AG20443 (cell line): ENCODE results near the gene TBC1D32.
A peak's percentile ranks its signal among the peaks of the same experiment; 100 is the strongest.
"Not testable (repeated sequence)": the region's sequence is repeated elsewhere in the genome, so short reads cannot be mapped to it uniquely, and the experiment has no call there.

Experiments used
- DNase-seq: peaks from one replicate; pipeline ENCODE4 v3.0.0; 2012; ENCODE audit warnings: low spot score, mixed read lengths

TBC1D32 gene

GRCh38 chr6:121319603-121320002, 14.7 kb downstream of the TBC1D32 start:
- DNase-seq, result no peak

- DNase-seq, result peak; percentile 23
Measured at GRCh38 chr6:121319112-121319553, 15.1 kb downstream of the TBC1D32 start.

DNA sequence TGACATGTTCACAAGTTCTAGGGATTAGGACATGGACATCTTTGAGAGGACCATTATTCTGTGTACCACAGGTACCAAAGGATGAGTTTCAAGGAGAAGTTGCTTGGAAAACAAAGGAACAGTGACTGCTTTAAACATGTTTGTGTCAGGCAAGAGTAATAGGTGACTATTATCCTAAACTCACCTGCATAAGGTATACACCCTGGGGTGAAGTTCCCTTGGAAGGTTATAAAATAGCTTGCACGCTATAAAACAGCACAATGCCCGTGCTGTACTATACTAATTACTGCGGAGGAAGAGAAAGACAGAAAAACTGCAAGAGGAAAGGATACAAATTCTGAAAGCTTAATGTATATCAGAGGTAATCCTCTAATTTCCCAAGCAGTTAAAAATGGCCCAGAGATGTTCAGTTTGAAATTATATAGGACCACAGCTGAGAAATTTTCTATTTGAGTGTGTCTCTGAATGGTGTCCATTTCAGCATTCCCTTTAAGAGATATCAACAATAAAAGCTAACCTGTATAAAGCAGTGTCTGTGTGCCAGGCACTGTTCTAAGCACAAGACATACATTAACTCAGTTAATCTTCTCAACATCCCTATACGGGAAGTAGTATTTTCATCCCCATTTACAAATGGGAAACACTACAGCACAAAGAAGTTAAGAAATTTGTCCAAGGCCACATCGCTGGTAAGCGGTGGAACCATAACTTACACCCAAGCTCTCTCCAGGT, 19.7 kb downstream of the TBC1D32 start:
- no peak for DNase-seq

- not testable (repeated sequence) for DNase-seq
Measured at GRCh38 chr6:121311814-121312213, 22.5 kb downstream of the TBC1D32 start.

DNA sequence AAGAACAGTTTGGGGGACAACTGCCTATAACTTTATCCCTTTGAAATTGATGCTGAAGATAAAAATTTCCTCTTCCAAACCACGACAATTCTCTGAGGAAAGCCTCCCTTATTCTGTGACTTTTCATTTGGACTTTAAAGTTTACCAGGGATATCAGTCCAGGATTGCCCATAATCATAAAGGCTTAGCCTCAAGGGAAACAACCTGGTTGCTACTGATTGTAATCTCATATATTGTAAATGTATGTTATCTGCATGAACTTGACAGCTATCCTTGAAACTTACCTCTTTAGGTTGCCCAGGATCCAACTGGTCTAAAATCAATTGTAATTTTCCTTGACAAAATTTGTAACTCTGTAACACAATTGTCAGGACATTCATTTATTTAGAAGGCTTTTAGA, 23.8 kb downstream of the TBC1D32 start:
- no peak for DNase-seq

DNA sequence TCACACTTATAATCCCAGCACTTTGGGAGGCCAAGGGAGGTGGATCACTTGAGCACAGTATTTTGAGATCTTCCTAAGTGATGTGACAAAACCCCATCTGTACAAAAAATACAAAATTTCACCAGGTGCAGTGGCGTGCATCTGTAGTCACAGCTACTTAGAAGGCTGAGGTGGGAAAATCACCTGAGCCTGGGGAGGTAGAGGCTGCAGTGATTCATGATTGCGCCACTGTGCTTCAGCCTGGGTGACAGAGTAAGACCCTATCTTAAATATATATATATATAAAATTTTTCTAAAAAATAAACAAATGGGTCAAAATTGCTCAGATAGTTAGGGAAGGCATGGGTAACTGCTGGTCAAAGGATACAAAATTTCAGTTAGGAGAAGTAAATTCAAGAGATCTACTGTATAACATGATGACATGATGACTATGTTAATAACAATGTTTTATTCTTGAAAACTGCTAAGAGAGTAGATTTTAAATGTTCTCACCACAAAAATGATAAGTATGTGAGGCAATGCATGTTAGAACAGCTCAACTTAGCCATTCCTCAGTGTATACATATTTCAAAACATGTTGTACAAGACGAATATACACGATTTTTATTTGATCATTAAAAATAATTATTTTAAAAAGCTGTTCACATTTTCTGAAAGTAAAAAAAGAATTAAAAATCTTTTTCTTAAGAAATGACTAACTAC, 24.4 kb downstream of the TBC1D32 start:
- DNase-seq, result peak; percentile 7

DNA sequence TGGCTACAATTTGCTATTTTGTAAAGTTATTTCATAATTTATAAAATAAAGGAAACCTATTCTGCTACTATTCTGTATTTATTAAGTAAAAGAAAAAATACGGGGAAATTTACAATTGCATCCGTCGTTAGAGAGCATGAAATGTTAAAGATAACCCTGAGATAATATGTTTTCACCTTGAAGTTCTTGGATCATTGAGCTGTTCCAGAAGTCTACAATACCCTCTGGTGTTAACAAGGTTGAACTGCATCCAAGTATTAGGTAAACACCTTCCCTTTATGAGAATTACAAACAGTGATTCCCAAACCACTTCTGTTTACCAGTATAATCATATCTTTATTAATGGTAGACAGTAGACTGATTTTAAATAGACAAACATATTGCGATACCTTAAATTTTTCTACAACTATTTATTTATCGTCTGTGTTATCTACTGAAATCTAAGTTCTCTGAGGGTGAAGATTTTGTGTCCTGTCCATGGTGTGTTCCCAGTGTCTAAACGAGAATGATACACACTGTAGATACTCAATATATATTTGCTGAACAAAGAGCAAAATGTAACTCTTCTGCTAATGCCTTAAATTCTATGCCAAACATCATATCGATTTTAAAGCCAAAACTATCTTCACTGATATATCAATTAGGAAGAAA, 28.2 kb downstream of the TBC1D32 start:
- DNase-seq, result no peak

GRCh38 chr6:121302882-121303281, 31.4 kb downstream of the TBC1D32 start:
- no peak for DNase-seq

DNA sequence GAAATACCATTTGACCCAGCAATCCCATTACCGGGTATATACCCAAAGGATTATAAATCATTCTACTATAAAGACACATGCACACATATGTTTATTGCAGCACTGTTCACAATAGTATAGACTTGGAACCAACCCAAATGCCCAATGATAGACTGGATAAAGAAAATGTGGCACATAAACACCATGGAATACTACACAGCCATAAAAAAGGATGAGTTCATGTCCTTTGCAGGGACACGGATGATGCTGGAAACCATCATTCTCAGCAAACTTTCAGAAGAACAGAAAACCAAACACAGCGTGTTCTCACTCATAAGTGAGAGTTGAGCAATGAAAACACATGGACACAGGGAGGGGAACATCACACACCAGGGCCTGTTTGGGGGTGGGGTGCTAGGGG, 33.1 kb downstream of the TBC1D32 start:
- DNase-seq, result not testable (repeated sequence)

- no peak for DNase-seq
Measured at GRCh38 chr6:121297694-121298093, 36.6 kb downstream of the TBC1D32 start.

DNA sequence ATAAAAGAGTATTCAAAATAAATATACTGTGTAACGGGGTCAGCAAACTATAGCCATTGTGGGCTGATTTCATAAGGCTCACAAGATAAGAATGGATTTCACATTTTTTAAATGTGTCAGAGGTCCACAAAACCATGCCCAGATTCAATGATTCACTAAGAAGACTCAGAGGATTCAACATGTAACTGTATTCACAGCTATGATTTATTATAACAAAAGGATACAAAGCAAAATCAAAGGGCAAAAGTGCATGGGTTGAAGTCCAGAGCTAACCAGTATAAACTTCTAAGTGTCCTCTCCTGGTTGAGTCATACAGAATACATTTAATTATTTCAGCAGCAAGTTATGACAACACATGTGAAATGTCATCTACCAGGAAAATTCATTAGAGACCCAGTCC, 49.2 kb downstream of the TBC1D32 start:
- peak; percentile 39 for DNase-seq

DNA sequence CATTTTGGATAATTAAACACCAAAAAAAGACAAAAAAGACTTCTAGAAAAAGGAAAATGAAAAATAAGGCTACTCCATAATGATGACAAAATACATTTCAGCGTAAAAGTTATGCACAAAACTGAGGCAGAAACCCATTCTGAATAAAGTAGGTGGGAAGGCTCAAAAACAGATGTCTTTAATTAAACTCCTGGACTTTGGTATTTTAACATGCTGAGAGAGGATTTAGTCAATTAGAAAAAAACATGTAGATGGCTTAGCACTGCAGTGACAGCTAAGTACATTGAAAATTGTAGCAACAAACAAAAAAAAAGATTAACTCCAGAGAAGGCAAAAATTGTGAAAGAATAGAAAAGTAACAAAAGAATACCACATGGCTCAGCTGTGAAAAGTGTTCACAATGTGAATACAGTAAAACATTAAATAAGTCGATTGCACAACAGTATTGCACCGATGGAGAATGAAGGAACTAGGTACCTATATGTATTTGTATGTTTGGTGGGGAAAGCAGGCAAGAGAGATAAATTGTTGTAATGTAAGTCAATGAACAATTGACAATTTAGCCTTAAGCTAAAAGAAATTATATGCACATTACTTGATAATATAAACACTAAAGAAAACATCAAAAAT, 59.5 kb downstream of the TBC1D32 start:
- no peak for DNase-seq

DNA sequence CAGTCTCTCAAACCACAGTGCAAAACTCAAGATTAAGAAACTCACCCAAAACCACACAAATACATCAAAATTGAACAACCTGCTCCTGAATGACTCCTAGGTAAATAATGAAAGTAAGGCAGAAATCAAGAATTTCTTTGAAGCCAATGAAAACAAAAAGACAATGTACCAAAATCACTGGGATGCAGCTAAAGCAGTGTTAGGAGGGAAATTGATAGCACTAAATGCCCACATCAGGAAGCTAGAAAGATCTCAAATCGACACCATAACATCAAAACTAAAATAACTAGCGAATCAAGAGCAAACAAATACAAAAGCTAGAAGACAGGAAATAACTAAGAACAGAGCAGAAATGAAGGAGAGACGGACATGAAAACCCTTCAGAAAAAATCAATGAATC, 70.5 kb downstream of the TBC1D32 start:
- no peak for DNase-seq

DNA sequence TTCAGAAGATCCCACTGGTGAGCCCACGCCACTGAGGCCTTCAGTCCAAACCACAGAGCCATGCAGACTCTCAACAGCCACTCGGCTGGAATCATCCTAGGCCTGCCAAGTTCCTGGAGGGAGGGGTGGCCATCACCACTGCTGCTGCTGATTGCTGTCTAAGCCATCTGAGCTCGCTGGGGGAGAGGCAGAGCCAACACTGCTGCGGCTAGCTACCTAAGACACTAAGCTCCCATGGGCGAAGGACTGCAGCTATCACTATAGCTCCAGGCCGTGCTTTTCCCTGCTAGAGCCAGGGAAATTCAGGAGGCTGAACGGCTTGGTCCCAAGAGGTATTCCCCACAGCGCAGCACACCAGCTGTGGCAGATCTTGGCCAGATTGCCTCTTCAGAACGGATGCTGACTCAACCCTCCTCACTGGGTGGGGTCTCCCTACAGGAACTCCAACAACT, 73.6 kb downstream of the TBC1D32 start:
- DNase-seq, result peak; percentile 5

DNA sequence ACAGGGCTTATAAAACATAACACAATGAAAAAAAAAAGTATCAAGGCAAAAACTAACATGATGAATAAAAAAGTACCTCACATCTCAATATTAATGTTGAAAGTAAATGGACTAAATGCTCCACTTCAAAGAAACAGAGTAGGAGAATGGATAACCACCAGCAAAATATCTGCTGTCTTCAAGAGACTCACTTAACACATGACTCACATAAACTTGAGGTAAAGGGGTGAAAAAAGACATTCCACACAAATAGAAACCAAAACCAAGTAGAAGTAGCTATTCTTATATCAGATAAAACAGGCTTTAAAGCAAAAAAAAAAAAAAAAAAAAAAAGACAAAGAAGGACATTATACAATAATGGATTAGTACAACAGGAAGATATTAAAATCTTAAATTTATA, 86.9 kb downstream of the TBC1D32 start:
- no peak for DNase-seq

GRCh38 chr6:121242386-121242785, 91.9 kb downstream of the TBC1D32 start:
- no peak for DNase-seq

GRCh38 chr6:121237859-121238258, 96.4 kb downstream of the TBC1D32 start:
- DNase-seq, result no peak

DNA sequence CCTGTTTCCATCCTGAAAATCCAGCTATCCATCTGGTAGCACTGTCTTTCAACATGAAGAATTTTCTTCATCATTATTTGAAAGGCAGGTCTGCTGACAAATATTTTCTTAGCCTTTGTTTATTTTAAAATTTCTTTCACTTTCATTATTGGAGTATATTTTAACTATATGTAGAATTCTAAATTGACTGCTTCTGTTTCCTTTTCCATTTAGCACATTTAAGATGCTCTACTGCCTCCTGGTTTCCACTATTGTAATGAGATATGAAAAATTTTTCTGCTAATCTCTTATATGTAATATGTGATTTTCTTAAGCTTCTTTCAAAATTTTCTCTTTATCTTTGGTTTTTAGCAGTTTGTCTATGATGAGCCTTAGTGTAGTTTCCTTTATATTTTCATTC, 97.3 kb downstream of the TBC1D32 start:
- no peak for DNase-seq

DNA sequence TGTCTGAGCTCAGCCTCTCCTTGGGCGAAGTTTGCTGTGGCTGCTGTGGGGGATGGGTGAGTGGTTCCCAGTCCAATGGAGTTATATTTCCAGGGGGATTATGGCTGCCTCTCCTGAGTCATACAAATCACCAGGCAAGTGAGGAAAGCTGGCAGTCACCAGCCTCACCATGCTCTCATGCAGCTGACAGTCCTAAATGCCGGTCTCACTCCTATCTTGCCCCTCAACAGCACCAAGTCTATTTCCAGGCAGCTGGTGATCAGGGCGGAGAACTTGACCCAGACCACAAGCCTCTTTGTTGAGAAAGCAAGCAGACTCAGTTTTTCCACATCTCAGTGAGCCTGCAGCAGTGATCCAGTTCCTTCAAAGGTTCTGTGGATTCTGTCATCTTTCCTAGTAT, 98.9 kb downstream of the TBC1D32 start:
- no peak for DNase-seq

GRCh38 chr6:121223930-121224329, 110.3 kb downstream of the TBC1D32 start:
- DNase-seq, result no peak

DNA sequence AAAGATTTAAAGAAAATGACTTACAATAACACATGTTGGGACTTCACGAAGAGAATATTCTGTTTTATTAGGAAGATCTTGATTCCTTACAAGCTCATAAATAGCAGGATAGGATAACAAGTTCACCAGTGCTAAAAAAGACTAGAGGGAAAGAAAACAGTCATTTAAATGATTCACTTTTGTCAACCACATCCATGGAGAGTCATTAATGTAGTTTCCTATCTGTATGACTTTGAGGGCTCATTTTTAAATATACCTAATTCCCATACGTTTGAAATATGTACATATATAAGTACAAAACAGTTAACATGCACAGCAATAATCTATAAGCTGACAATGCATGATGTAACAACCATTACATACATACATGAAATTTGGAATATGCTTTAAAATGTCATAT, 111.1 kb downstream of the TBC1D32 start:
- no peak for DNase-seq

DNA sequence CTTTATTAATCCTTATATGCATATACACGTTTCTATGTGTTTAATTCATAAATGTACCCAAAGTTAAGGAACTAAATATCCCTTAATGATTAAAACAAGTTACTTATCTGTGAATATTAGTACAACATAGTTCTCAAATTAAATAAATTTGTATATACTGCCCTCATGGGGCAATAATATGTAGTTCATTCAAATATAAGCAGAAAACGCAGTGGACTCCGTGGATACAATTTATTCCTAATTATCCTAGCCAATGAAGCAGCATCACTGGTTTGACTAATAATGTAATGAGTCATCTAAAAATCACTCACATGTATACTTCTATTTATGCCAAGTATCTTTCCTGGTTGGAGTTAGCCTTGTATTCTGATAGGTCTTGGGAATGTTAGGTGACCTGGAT, 111.6 kb downstream of the TBC1D32 start:
- peak; percentile 20 for DNase-seq

DNA sequence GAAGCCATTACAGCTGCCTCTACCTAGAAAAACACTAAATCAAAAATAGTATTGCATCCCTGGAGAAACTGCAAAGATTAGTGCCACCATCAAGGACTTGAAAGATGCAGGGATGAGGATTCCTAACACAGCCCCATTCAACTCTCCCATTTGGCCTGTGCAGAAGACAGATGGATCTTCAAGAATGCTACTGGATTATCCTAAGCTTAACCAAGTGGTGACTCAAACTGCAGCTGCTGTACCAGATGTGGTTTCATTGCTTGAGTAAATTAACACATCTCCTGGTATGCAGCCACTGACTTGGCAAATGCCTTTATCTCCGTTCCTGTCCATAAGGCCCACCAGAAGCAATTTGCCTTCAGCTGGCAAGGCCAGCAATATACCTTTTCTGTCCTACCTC, 117.4 kb downstream of the TBC1D32 start:
- peak; percentile 9 for DNase-seq
